Measurements from ENCODE around the gene RPS21.

- TF ChIP-seq CTCF (IDR thresholded peaks at IDR 0.05) (no peak), POLR2A (IDR thresholded peaks at IDR 0.05) (no peak)
These were observed 32.9 kb downstream of the RPS21 start for GRCh38 chr20:62419759-62420158.

All from heart left ventricle (tissue), 13 donors.